OCI-LY1 (cell line): Measurements from ENCODE around the gene CCDC33.

Experiments used
- H2AFZ ChIP-seq: fragments of 200-600 bp; sonication (generic), shearing (Covaris generic); 2 replicates; pipeline ENCODE4 v1.6.0; 2014; ENCODE audit warnings: antibody characterized with exemption, mild to moderate bottlenecking, low read length
- H3F3A ChIP-seq: fragments of 200-600 bp; sonication (generic), shearing (Covaris generic); 2 replicates; pipeline ENCODE4 v1.6.0; 2014; ENCODE audit warnings: mild to moderate bottlenecking, antibody characterized with exemption, low read length, moderate library complexity; ENCODE audit not compliant: insufficient read depth
- H3K27ac ChIP-seq: fragments of 200-600 bp; sonication (generic); 2 replicates; pipeline ENCODE4 v1.5.1; 2014; ENCODE audit warnings: low read length, mixed run types, mild to moderate bottlenecking, low read depth; ENCODE audit not compliant: poor library complexity, severe bottlenecking
- H3K27me3 ChIP-seq: fragments of 200-600 bp; sonication (generic); 2 replicates; pipeline ENCODE4 v1.6.0; 2014; ENCODE audit warnings: antibody characterized with exemption, mild to moderate bottlenecking, low read length, moderate library complexity; ENCODE audit not compliant: insufficient read depth
- H3K36me3 ChIP-seq: fragments of 200-600 bp; sonication (generic); 2 replicates; pipeline ENCODE4 v1.6.1; 2014; ENCODE audit warnings: mild to moderate bottlenecking, antibody characterized with exemption, low read length, moderate library complexity, mixed read lengths; ENCODE audit not compliant: insufficient read depth
- H3K4me1 ChIP-seq: fragments of 200-600 bp; sonication (generic); 2 replicates; pipeline ENCODE4 v1.5.1; 2014; ENCODE audit warnings: mild to moderate bottlenecking, low read length, moderate library complexity; ENCODE audit not compliant: insufficient read depth, severe bottlenecking
- H3K4me2 ChIP-seq: fragments of 200-600 bp; sonication (generic), shearing (Covaris generic); 2 replicates; pipeline ENCODE4 v1.6.1; 2014; ENCODE audit warnings: low read length
- H3K4me3 ChIP-seq: fragments of 200-600 bp; sonication (generic); 2 replicates; pipeline ENCODE4 v1.5.1; 2014; ENCODE audit warnings: low read length, low read depth, mild to moderate bottlenecking, mixed read lengths; ENCODE audit not compliant: poor library complexity, severe bottlenecking
- H3K79me2 ChIP-seq: fragments of 200-600 bp; shearing (Covaris generic); 2 replicates; pipeline ENCODE4 v1.6.1; 2016; ENCODE audit warnings: mixed run types, low read length, mixed read lengths; ENCODE audit not compliant: insufficient read depth
- H3K9ac ChIP-seq: fragments of 200-600 bp; sonication (generic), shearing (Covaris generic); 2 replicates; pipeline ENCODE4 v1.6.1; 2014; ENCODE audit warnings: mild to moderate bottlenecking, low read length, mixed read lengths
- H3K9me2 ChIP-seq: fragments of 200-600 bp; sonication (generic), shearing (Covaris generic); 2 replicates; pipeline ENCODE4 v1.6.1; 2014; ENCODE audit warnings: low read depth, mild to moderate bottlenecking, low read length, mixed read lengths
- H3K9me3 ChIP-seq: fragments of 200-600 bp; shearing (Covaris generic); 2 replicates; pipeline ENCODE4 v1.6.1; 2014; ENCODE audit warnings: low read length, mixed read lengths
- H4K20me1 ChIP-seq: fragments of 200-600 bp; sonication (generic), shearing (Covaris generic); 2 replicates; pipeline ENCODE4 v1.6.0; 2016; ENCODE audit warnings: mild to moderate bottlenecking, low read length; ENCODE audit not compliant: insufficient read depth
- EZH2 ChIP-seq: fragments of 200-600 bp; sonication (generic), shearing (Covaris generic); IDR thresholded peaks from 2 replicates; pipeline ENCODE4 v1.8.0; 2017; ENCODE audit warnings: borderline replicate concordance, mixed run types, mild to moderate bottlenecking, antibody characterized with exemption, low read length, moderate library complexity, mixed read lengths
- TF ChIP-seq, protein P1 (sequence below): fragments of 200-600 bp; sonication (generic), shearing (Covaris generic); IDR thresholded peaks from 2 replicates; pipeline ENCODE4 v1.5.1; 2017; ENCODE audit warnings: mild to moderate bottlenecking, antibody characterized with exemption, low read length, moderate library complexity, mixed read lengths

Gene CCDC33

DNA sequence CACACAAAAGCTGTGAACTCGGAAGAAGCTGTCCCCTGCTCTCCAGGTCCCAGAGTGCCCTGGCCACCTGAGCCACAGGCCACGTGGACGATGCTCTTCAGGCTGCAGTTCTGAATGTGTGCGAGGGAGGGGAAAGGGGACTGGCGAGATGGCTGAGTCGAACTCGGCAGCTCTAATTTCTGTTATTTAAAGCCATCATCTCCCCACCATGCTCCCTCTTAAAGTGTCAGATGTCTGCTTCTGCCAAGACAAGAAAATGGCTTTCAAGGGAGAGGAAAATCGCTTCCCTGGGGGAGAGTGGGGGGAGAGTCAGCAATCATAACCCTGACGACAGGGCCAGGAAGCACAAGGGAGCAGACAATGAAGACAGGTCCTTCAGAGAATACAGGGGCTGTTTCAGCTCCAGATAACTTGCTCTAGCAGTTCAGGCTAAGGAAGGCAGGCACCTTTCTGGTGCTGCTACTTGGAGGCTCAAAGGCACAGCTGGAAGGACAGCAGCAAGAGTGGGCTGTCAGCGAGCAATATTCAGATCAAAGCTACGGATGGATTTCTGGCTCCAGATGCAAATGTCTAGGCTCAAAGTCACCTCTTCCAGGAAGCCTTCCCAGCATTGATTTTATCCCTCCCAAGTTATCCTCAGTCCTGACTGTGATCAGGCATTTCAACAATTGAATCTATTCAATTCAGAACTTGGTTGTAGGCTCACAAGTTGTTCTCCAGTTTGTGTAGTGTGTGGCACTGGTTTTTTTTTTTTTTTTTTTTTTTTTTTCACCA is 15.5 kb upstream of the CCDC33 start:
- Histone ChIP-seq H3F3A (no peaks in the 10 kb centered on the region), H3K4me2 (no peak overlapping the region), H3K4me3 (no peak overlapping the region), H3K79me2 (no peaks in the 10 kb centered on the region), H3K9ac (no peak overlapping the region), H3K4me1 (no peaks in the 10 kb centered on the region), H4K20me1 (no peaks in the 10 kb centered on the region), H3K27ac (no peak overlapping the region), H3K9me2 (no peaks in the 10 kb centered on the region), H3K27me3 (peaks cover 6% of the 10 kb centered on the region; the same call in 1 of the 2 replicates), H3K9me3 (no peaks in the 10 kb centered on the region), H3K36me3 (no peaks in the 10 kb centered on the region), H2AFZ (no peak overlapping the region)
- no peak for TF ChIP-seq EZH2
- TF ChIP-seq, protein P1, sequence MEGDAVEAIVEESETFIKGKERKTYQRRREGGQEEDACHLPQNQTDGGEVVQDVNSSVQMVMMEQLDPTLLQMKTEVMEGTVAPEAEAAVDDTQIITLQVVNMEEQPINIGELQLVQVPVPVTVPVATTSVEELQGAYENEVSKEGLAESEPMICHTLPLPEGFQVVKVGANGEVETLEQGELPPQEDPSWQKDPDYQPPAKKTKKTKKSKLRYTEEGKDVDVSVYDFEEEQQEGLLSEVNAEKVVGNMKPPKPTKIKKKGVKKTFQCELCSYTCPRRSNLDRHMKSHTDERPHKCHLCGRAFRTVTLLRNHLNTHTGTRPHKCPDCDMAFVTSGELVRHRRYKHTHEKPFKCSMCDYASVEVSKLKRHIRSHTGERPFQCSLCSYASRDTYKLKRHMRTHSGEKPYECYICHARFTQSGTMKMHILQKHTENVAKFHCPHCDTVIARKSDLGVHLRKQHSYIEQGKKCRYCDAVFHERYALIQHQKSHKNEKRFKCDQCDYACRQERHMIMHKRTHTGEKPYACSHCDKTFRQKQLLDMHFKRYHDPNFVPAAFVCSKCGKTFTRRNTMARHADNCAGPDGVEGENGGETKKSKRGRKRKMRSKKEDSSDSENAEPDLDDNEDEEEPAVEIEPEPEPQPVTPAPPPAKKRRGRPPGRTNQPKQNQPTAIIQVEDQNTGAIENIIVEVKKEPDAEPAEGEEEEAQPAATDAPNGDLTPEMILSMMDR = no peak

DNA sequence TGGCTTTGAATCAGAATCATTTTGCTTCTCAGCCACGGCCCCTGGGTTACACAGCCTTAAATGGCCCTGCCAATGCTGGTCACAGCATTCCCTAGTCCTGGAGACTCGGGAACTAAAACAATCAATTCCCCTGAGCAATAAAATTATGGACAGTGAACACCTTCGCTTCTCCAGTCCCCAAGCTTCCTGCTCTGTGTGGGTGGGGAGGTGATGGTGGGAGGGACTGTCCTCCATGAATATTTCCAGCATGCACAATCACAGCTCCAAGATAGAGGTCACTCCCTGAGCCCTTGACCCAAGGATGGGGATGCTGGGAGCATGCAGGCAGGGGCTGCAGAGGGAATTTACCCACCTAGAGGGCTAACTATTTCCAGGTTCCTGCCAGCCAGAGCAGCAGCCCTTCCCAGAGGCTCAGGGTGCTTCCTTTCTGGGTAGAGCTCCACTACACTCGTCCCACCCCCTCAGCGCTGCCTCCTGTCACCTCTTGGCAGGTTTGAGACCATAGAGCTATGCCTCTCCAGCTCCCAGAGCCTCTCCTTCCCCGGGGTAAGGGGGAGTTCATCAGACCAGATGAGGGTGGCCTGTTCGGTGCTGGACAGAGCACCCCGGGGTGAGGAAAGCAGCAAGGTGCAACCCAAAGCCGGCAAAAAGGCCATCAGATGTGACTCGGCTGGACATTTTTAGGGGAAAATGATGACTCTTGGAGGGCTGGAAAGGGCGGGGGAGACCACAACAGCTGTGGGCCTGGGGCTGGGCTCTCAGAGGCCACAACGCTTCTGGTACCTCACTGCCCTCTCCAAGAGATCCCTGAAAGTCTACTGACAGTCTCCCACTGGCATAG is 14.5 kb upstream of the CCDC33 start:
- Histone ChIP-seq H3K4me1 (no peaks in the 10 kb centered on the region), H3K27ac (no peak overlapping the region), H3K4me3 (no peak overlapping the region), H3F3A (no peaks in the 10 kb centered on the region), H3K4me2 (no peak overlapping the region), H4K20me1 (no peaks in the 10 kb centered on the region), H3K79me2 (no peaks in the 10 kb centered on the region), H3K27me3 (peaks cover 6% of the 10 kb centered on the region; the same call in 1 of the 2 replicates), H2AFZ (no peak overlapping the region), H3K9me2 (no peaks in the 10 kb centered on the region), H3K9ac (no peak overlapping the region), H3K36me3 (no peaks in the 10 kb centered on the region), H3K9me3 (no peaks in the 10 kb centered on the region)
- TF ChIP-seq, protein P1 = no peak
- no peak for TF ChIP-seq EZH2

DNA sequence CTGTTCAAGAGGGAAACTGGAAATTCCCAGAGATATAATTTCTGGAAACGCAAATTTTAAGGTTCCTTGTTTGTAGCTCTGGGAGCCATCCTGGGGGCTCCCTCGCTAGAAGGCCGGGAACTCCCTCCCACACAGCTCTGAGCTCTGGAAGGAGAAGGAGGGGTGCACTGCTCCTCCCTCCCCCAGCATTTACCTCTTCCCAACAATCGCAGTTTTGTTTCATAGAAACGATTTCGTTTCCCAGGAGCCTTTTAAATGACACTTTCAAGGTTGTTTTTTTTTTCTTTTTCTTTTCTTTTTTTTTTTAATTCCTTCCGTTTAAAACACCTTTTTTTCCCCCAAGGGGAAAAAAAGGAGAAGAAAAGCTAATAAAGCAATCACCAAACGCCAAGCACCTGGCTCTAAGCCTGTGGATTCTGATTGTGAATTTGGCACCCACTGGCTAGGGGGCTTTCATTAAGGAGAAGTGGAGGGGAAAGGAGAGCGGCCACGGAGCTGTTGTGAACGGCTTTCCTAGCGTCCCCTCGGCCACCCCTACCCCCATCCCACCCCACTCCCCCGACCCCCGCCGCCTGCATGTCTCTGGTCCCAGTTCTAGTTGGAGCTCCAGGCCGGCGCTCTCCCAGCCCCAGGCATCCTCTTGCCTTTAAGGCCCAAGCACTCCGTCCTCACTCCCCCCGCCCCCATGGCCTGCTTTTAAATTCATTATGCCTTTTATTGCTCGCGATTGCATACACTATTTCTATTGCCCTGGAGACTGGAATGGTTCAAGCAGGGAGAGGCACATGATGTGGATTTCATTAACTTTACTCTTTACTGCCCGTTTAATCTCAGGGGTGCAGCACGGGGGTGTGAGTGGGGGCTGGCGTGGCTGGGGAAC is 13.6 kb upstream of the CCDC33 start:
- Histone ChIP-seq H3F3A (no peaks in the 10 kb centered on the region), H3K79me2 (no peaks in the 10 kb centered on the region), H2AFZ (no peak overlapping the region), H3K9me2 (no peaks in the 10 kb centered on the region), H4K20me1 (no peaks in the 10 kb centered on the region), H3K27ac (no peak overlapping the region), H3K36me3 (no peaks in the 10 kb centered on the region), H3K4me2 (no peak overlapping the region), H3K4me1 (no peaks in the 10 kb centered on the region), H3K27me3 (peaks cover 6% of the 10 kb centered on the region; the same call in 1 of the 2 replicates), H3K9ac (no peak overlapping the region), H3K9me3 (no peaks in the 10 kb centered on the region), H3K4me3 (no peak overlapping the region)
- no peak for TF ChIP-seq EZH2
- TF ChIP-seq, protein P1 = no peak
